HCT116 (cell line): ENCODE measurements around the gene TEDDM1. TPM values are rescaled to one million over a fixed set of nuclear protein-coding genes. Genes with fewer than 3 reads are reported as not detected.

Experiments
- ATAC-seq: fragments of 200-7000 bp; cut with Tn5 transposase; 2 replicates; pipeline ENCODE4 v1.9.1; 2020; ENCODE audit warnings: mild to moderate bottlenecking, moderate library complexity
- BruUV-seq: library from RNA; stranded (reverse); fragments of 400-500 nt; replicated peaks from 2 replicates; lab custom pipeline; 2021; lab: Mats Ljungman, UMichigan
- CTCF ChIA-PET: fragments of 300-600 bp; sonication (Branson Sonifier 250); formaldehyde crosslinking; loops from one replicate; lab custom pipeline; 2021; ENCODE audit warnings: antibody characterized with exemption; lab: Charles Lee
- POLR2A ChIA-PET: fragments of 300-600, 350-600 bp; sonication (Branson Sonifier 250); formaldehyde crosslinking; loops from one replicate; lab custom pipeline; 2021; ENCODE audit warnings: antibody characterized with exemption; lab: Charles Lee
- RAD21 ChIA-PET, 2 experiments: fragments of 300-600 bp; sonication (Branson Sonifier 250); formaldehyde crosslinking; loops; one replicate each; lab custom pipeline; 2023; ENCODE audit warnings: low total read pairs in 2 of 2; ENCODE audit not compliant: uncharacterized antibody in 2 of 2, unreplicated experiment in 2 of 2, low non-redundant PET in 1 of 2; lab: Charles Lee
- DNase-seq: peaks from one replicate; pipeline ENCODE4 v3.0.0-alpha.2; 2010; ENCODE audit warnings: low read depth, low spot score
- H2AFZ ChIP-seq: fragments of 200-600 bp; shearing (Covaris generic), sonication (generic); 2 replicates; pipeline ENCODE4 v1.6.1; 2017; ENCODE audit warnings: low read depth, mixed run types, mixed read lengths, antibody characterized with exemption, low read length; ENCODE audit not compliant: poor library complexity, severe bottlenecking
- H3K27ac ChIP-seq: 2 replicates; pipeline ENCODE4 v1.5.1; 2012; ENCODE audit warnings: low read depth, low read length
- H3K27me3 ChIP-seq: fragments of 200-600 bp; sonication (generic); 2 replicates; pipeline ENCODE4 v1.6.1; 2016; ENCODE audit warnings: mixed run types, low read length, mixed read lengths; ENCODE audit not compliant: insufficient read depth
- H3K36me3 ChIP-seq, 2 experiments: fragments of 200-500 bp in 1 of 2; fragments of 200-600 bp in 1 of 2; sonication (Bioruptor generic) in 1 of 2; sonication (generic) in 1 of 2; 2 replicates each; pipeline versions ENCODE4 v1.5.1 to v1.6.1; 2014 to 2016; ENCODE audit warnings: low read length in 2 of 2, inconsistent platforms in 1 of 2, mixed read lengths in 1 of 2, mixed run types in 1 of 2; ENCODE audit not compliant: insufficient read depth in 2 of 2, control insufficient read depth in 1 of 2
- H3K4me1 ChIP-seq, 2 experiments: fragments of 200-600 bp in 1 of 2; sonication (generic) in 1 of 2; 2 replicates each; pipeline versions ENCODE4 v1.5.1 to v1.6.1; 2012 to 2017; ENCODE audit warnings: low read length in 2 of 2, inconsistent platforms in 1 of 2, mild to moderate bottlenecking in 1 of 2, mixed read lengths in 1 of 2, mixed run types in 1 of 2, moderate library complexity in 1 of 2; ENCODE audit not compliant: insufficient read depth in 2 of 2, control insufficient read depth in 1 of 2
- H3K4me2 ChIP-seq: fragments of 200-600 bp; sonication (generic); 2 replicates; pipeline ENCODE4 v1.6.1; 2017; ENCODE audit warnings: mixed run types, low read length, mixed read lengths
- H3K4me3 ChIP-seq, 2 experiments: fragments of 200-600 bp in 1 of 2; sonication (generic) in 1 of 2; replicated peaks in 1 of 2; 2 replicates each; pipeline ENCODE4 v1.5.1; 2011 to 2016; ENCODE audit warnings: low read length in 2 of 2, control low read depth in 1 of 2, low read depth in 1 of 2, mild to moderate bottlenecking in 1 of 2, mixed read lengths in 1 of 2, mixed run types in 1 of 2
- H3K79me2 ChIP-seq: fragments of 200-600 bp; sonication (generic); 2 replicates; pipeline ENCODE4 v1.6.1; 2017; ENCODE audit warnings: mild to moderate bottlenecking, mixed run types, low read length, moderate library complexity, mixed read lengths; ENCODE audit not compliant: insufficient read depth
- H3K9ac ChIP-seq: fragments of 200-600 bp; sonication (generic); 2 replicates; pipeline ENCODE4 v1.6.1; 2016; ENCODE audit warnings: low read length, mixed read lengths
- H3K9me2 ChIP-seq: fragments of 200-600 bp; sonication (generic), shearing (Covaris generic); 2 replicates; pipeline ENCODE4 v1.6.1; 2017; ENCODE audit warnings: mixed run types, mild to moderate bottlenecking, moderate library complexity; ENCODE audit not compliant: insufficient read depth
- H3K9me3 ChIP-seq, 2 experiments: fragments of 200-500 bp in 1 of 2; fragments of 200-600 bp in 1 of 2; sonication (Bioruptor generic) in 1 of 2; sonication (generic) in 1 of 2; 2 replicates each; pipeline ENCODE4 v1.6.1; 2014 to 2017; ENCODE audit warnings: low read length in 2 of 2, mixed read lengths in 2 of 2, inconsistent platforms in 1 of 2, low read depth in 1 of 2, mild to moderate bottlenecking in 1 of 2, mixed run types in 1 of 2, moderate library complexity in 1 of 2; ENCODE audit not compliant: control insufficient read depth in 1 of 2, insufficient read depth in 1 of 2
- H4K20me1 ChIP-seq: fragments of 200-600 bp; sonication (generic), shearing (Covaris generic); 2 replicates; pipeline ENCODE4 v1.6.1; 2017; ENCODE audit warnings: mixed run types, mild to moderate bottlenecking, moderate library complexity; ENCODE audit not compliant: insufficient read depth
- ATF3 ChIP-seq: IDR thresholded peaks from 2 replicates; pipeline ENCODE4 v1.6.1; 2012
- CTCF ChIP-seq, 3 experiments: fragments of 200-600 bp in 1 of 3; sonication (generic) in 1 of 3; IDR thresholded peaks in 2 of 3; conservative IDR thresholded peaks in 1 of 3; 2 replicates each; pipeline ENCODE4 v1.5.1; 2012 to 2017; ENCODE audit warnings: low read depth in 2 of 3, low read length in 2 of 3, antibody characterized with exemption in 1 of 3, borderline replicate concordance in 1 of 3, control low read depth in 1 of 3, mild to moderate bottlenecking in 1 of 3, mixed read lengths in 1 of 3, mixed run types in 1 of 3, moderate library complexity in 1 of 3; ENCODE audit not compliant: insufficient read depth in 1 of 3
- ELF1 ChIP-seq: IDR thresholded peaks from 2 replicates; pipeline ENCODE4 v1.6.1; 2012; ENCODE audit warnings: low read depth, borderline replicate concordance
- FOSL1 ChIP-seq: IDR thresholded peaks from 2 replicates; pipeline ENCODE4 v1.6.1; 2012; ENCODE audit warnings: low read depth
- JUND ChIP-seq: IDR thresholded peaks from 2 replicates; pipeline ENCODE4 v1.6.1; 2012
- MAX ChIP-seq: IDR thresholded peaks from 2 replicates; pipeline ENCODE4 v1.6.1; 2012
- RAD21 ChIP-seq: IDR thresholded peaks from 2 replicates; pipeline ENCODE4 v1.6.1; 2012; ENCODE audit warnings: low read depth, mild to moderate bottlenecking
- SIN3A ChIP-seq: IDR thresholded peaks from 2 replicates; pipeline ENCODE4 v1.6.1; 2012; ENCODE audit warnings: low read depth
- SP1 ChIP-seq: IDR thresholded peaks from 2 replicates; pipeline ENCODE4 v1.6.1; 2012; ENCODE audit warnings: low read depth
- TCF7L2 ChIP-seq: IDR thresholded peaks from 2 replicates; pipeline ENCODE4 v1.7.0; 2011; ENCODE audit warnings: borderline replicate concordance, inconsistent platforms; ENCODE audit not compliant: insufficient read depth, insufficient read length; ENCODE audit errors: extremely low read depth
- intact Hi-C: fragments of 100-400 bp; cut with micrococcal nuclease; formaldehyde crosslinking; loops from 2 replicates; pipeline ENCODE4 v1.10.0; 2022
- total RNA-seq: library from RNA; stranded (reverse); gene quantifications from one replicate; pipeline ENCODE4 v1.2.1, GENCODE V29; 2021; ENCODE audit not compliant: unreplicated experiment

TEDDM1 gene
- total RNA-seq, 1 experiment from 2014 or later: not detected

- no peak overlapping the region for H3K9ac ChIP-seq
- no peaks in the 10 kb centered on the region for H3K9me3 ChIP-seq
- no peak for DNase-seq
- TF ChIP-seq MAX (no peak), JUND (no peak), SIN3A (no peak), SP1 (no peak), CTCF (IDR thresholded peaks at IDR 0.05 in 2 of 3, conservative IDR thresholded peaks at IDR 0.05 in 1 of 3; ENCODE audit: borderline replicate concordance in 1 of 3, insufficient read depth in 1 of 3, low read depth in 2 of 3, low read length in 2 of 3) (no peak), ATF3 (no peak), ELF1 (no peak), RAD21 (no peak), TCF7L2 (no peak), FOSL1 (no peak)
- intact Hi-C loops: no loop called here
- no peak overlapping the region for H3K4me2 ChIP-seq
- no peak overlapping the region for H2AFZ ChIP-seq
- H3K4me1 ChIP-seq: no peaks in the 10 kb centered on the region
- no peak overlapping the region for H3K4me3 ChIP-seq
- RAD21 ChIA-PET: no interaction called here
- no TSS peak for BruUV-seq
- ATAC-seq: no peak
- H4K20me1 ChIP-seq: no peaks in the 10 kb centered on the region
- H3K79me2 ChIP-seq: no peaks in the 10 kb centered on the region
- H3K36me3 ChIP-seq: no peaks in the 10 kb centered on the region
- CTCF ChIA-PET: no interaction called here
- no peaks in the 10 kb centered on the region for H3K27me3 ChIP-seq
- no peak overlapping the region for H3K27ac ChIP-seq
- POLR2A ChIA-PET: interaction anchor here (1.5 kb wide), 1 partner anchor 24 kb away, joined by 4 read pairs; the partner anchor contains the start of gene GLUL
- H3K9me2 ChIP-seq: no peaks in the 10 kb centered on the region
Observed at GRCh38 chr1:182367926-182368325, 32.5 kb downstream of the TEDDM1 start.
